Measurements from ENCODE around the gene SHC3.

DNA sequence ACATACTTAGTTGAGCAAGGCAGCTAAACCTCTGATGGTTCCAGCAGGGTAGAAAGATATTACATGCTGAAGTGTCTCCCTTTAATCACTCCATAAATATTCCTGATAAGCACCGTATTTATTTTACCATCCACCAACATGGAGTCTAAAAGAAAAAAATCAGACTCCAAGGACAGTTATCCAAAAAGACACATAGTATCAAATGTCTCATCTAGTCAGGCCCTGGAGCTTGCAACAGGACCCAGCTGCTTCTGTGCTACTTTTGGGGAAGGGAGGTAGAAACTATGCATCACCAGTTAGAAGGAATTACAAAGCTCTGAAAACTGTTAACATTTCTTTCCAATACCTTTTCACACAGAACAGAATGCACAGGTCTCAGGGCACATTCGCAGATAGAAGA, 99.2 kb downstream of the SHC3 start:
- TF ChIP-seq GATA2 (IDR thresholded peaks at IDR 0.05; ENCODE audit: low read depth, low read length): no peak
- TF ChIP-seq GATA3 (IDR thresholded peaks at IDR 0.05; ENCODE audit: low read depth, low read length): no peak
